ENCODE data around the gene MAP1LC3B.

The MAP1LC3B gene

GRCh38 chr16:87441886-87442580, 49.9 kb downstream of the MAP1LC3B start:
- intact Hi-C loops (cut with DNase I) = no loop called here
- DNase-seq = no peak

GRCh38 chr16:87442581-87442966, 50.4 kb downstream of the MAP1LC3B start:
- intact Hi-C loops (cut with DNase I) = no loop called here
- DNase-seq = no peak

- intact Hi-C loops (cut with DNase I) = no loop called here
- DNase-seq = no peak
Measured at GRCh38 chr16:87443016-87443415, 50.9 kb downstream of the MAP1LC3B start.

GRCh38 chr16:87443964-87444363, 51.8 kb downstream of the MAP1LC3B start:
- DNase-seq = no peak
- intact Hi-C loops (cut with DNase I) = no loop called here

GRCh38 chr16:87445486-87445885, 53.4 kb downstream of the MAP1LC3B start:
- DNase-seq = no peak
- intact Hi-C loops (cut with DNase I) = no loop called here

GRCh38 chr16:87446479-87446878, 54.3 kb downstream of the MAP1LC3B start:
- intact Hi-C loops (cut with DNase I) = no loop called here
- DNase-seq = no peak

- no peak for DNase-seq
- intact Hi-C loops (cut with DNase I) = no loop called here
Measured at GRCh38 chr16:87447323-87447722, 55.2 kb downstream of the MAP1LC3B start.

GRCh38 chr16:87448866-87449265, 56.7 kb downstream of the MAP1LC3B start:
- DNase-seq = no peak
- intact Hi-C loops (cut with DNase I) = no loop called here

- intact Hi-C loops (cut with DNase I) = no loop called here
- DNase-seq = no peak
Measured at GRCh38 chr16:87451563-87452210, 59.6 kb downstream of the MAP1LC3B start.

GRCh38 chr16:87453326-87453725, 61.2 kb downstream of the MAP1LC3B start:
- DNase-seq = no peak
- intact Hi-C loops (cut with DNase I) = no loop called here
